Erythroblast (primary cell): ENCODE data around the gene BMERB1.

ENCODE experiments used
- GATA1 ChIP-seq: IDR thresholded peaks from 2 replicates; pipeline ENCODE4 v1.6.1; 2011; ENCODE audit warnings: low read depth, mild to moderate bottlenecking, control low read depth, low read length, moderate library complexity
- POLR2A ChIP-seq: IDR thresholded peaks from 2 replicates; pipeline ENCODE4 v1.6.1; 2011; ENCODE audit warnings: mild to moderate bottlenecking, low read length

DNA sequence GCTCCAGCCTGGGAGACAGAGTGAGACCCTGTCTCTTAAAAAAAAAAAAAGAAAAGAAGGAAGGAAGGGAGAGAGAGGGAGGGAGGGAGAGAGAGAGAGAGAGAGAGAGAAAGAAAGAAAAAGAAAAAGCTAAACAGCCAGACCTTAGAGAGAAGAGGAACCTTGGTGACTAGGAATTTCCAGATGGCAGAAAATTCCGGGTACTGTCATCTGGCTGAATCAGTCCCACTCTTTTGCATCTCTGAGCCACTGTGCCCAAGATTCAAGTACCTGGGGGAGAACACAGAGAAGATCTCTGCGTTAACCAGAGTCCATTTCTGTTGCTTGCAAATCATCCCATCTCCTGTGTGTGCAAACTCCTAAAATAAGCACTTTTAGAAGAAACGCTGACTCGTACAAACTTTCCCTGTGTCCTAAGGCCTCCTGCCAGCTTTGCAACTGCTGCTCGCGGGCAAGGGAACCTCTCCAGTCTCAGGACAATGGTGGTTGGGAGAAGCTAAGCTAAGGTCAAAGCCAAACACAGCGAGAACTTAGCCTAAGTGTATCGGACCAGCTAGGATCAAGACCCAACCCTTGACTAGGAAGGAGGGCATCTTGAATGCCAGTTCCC is 18.0 kb downstream of the BMERB1 start:
- TF ChIP-seq POLR2A (no peak), GATA1 (no peak)
